ENCODE measurements around the gene PHYKPL.
A peak's percentile ranks its signal among the peaks of the same experiment; 100 is the strongest.

Gene PHYKPL

GRCh38 chr5:178180141-178180863 lies 52.3 kb downstream of the PHYKPL start:
- DNase-seq, result no peak

- no peak for DNase-seq
These were observed 55.0 kb downstream of the PHYKPL start for GRCh38 chr5:178177569-178177968.

- DNase-seq, result no peak
These were observed 55.8 kb downstream of the PHYKPL start for GRCh38 chr5:178176791-178177190.

GRCh38 chr5:178174456-178174855 lies 58.1 kb downstream of the PHYKPL start:
- no peak for DNase-seq

- no peak for DNase-seq
These were observed 62.1 kb downstream of the PHYKPL start for GRCh38 chr5:178170455-178170854.

- no peak for DNase-seq
These were observed 67.0 kb downstream of the PHYKPL start for GRCh38 chr5:178165581-178165980.

GRCh38 chr5:178163772-178164735 lies 68.5 kb downstream of the PHYKPL start:
- peak; percentile 89 for DNase-seq

- DNase-seq, result no peak
These were observed 70.1 kb downstream of the PHYKPL start for GRCh38 chr5:178162481-178162880.

- DNase-seq, result no peak
These were observed 72.4 kb downstream of the PHYKPL start for GRCh38 chr5:178160176-178160575.

Measured in COR-L47 (cell line).